PFSK-1 (cell line): ENCODE data around the gene ADAMTS2.

ENCODE experiments used
- FOXP2 ChIP-seq: optimal IDR thresholded peaks from 2 replicates; pipeline ENCODE3; 2011; ENCODE audit warnings: borderline replicate concordance, control low read depth, inconsistent platforms; ENCODE audit not compliant: insufficient read depth; ENCODE audit errors: extremely low read length, extremely low read depth
- POLR2AphosphoS5 ChIP-seq: IDR thresholded peaks from 2 replicates; pipeline ENCODE4 v1.6.1; 2012; ENCODE audit warnings: low read depth, mild to moderate bottlenecking, control low read depth, low read length, moderate library complexity
- REST ChIP-seq, 2 experiments: IDR thresholded peaks; 2 replicates each; pipeline versions ENCODE4 v1.6.1 to v1.8.0; 2011 to 2012; ENCODE audit warnings: low read depth in 2 of 2, low read length in 2 of 2, control low read depth in 1 of 2, inconsistent platforms in 1 of 2, mild to moderate bottlenecking in 1 of 2, moderate library complexity in 1 of 2; ENCODE audit not compliant: insufficient read depth in 1 of 2
- SIN3A ChIP-seq: IDR thresholded peaks from 2 replicates; pipeline ENCODE4 v1.6.1; 2012; ENCODE audit warnings: mild to moderate bottlenecking, low read length, moderate library complexity, borderline replicate concordance; ENCODE audit not compliant: insufficient read depth
- TAF1 ChIP-seq: IDR thresholded peaks from 2 replicates; pipeline ENCODE4 v1.6.1; 2012; ENCODE audit warnings: low read length, control low read depth, borderline replicate concordance; ENCODE audit not compliant: insufficient read depth

- TF ChIP-seq POLR2AphosphoS5 (no peak), REST (IDR thresholded peaks at IDR 0.05; ENCODE audit: insufficient read depth in 1 of 2, low read depth in 2 of 2, low read length in 2 of 2) (no peak), SIN3A (no peak), FOXP2 (no peak), TAF1 (no peak)
These were observed 26.9 kb downstream of the ADAMTS2 start for GRCh38 chr5:179318221-179318955.
